ENCODE measurements around the gene MRPL51.

Gene MRPL51

GRCh38 chr12:6450869-6451347 is 42.2 kb downstream of the MRPL51 start:
- no peak for TF ChIP-seq TCF12 (IDR thresholded peaks at IDR 0.05; ENCODE audit: low read depth)
- TF ChIP-seq EP300 (IDR thresholded peaks at IDR 0.05; ENCODE audit: borderline replicate concordance) = no peak
- no peak for TF ChIP-seq YY1 (IDR thresholded peaks at IDR 0.05; ENCODE audit: low read depth)
- TF ChIP-seq, protein P1, sequence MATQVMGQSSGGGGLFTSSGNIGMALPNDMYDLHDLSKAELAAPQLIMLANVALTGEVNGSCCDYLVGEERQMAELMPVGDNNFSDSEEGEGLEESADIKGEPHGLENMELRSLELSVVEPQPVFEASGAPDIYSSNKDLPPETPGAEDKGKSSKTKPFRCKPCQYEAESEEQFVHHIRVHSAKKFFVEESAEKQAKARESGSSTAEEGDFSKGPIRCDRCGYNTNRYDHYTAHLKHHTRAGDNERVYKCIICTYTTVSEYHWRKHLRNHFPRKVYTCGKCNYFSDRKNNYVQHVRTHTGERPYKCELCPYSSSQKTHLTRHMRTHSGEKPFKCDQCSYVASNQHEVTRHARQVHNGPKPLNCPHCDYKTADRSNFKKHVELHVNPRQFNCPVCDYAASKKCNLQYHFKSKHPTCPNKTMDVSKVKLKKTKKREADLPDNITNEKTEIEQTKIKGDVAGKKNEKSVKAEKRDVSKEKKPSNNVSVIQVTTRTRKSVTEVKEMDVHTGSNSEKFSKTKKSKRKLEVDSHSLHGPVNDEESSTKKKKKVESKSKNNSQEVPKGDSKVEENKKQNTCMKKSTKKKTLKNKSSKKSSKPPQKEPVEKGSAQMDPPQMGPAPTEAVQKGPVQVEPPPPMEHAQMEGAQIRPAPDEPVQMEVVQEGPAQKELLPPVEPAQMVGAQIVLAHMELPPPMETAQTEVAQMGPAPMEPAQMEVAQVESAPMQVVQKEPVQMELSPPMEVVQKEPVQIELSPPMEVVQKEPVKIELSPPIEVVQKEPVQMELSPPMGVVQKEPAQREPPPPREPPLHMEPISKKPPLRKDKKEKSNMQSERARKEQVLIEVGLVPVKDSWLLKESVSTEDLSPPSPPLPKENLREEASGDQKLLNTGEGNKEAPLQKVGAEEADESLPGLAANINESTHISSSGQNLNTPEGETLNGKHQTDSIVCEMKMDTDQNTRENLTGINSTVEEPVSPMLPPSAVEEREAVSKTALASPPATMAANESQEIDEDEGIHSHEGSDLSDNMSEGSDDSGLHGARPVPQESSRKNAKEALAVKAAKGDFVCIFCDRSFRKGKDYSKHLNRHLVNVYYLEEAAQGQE (IDR thresholded peaks at IDR 0.05; ENCODE audit: low read depth) = no peak
- no peak for TF ChIP-seq USF1 (IDR thresholded peaks at IDR 0.05)
- no peak for TF ChIP-seq ZBTB7A (IDR thresholded peaks at IDR 0.05; ENCODE audit: low read depth)
- TF ChIP-seq MAX (IDR thresholded peaks at IDR 0.05) = no peak
- TF ChIP-seq TAF1 (IDR thresholded peaks at IDR 0.05; ENCODE audit: low read depth) = no peak
- no peak for TF ChIP-seq RAD21 (IDR thresholded peaks at IDR 0.05; ENCODE audit: low read depth)
- TF ChIP-seq TEAD4 (IDR thresholded peaks at IDR 0.05) = no peak
- TF ChIP-seq CEBPB (IDR thresholded peaks at IDR 0.05) = no peak
- no peak for TF ChIP-seq NFIC (IDR thresholded peaks at IDR 0.05)
- TF ChIP-seq EGR1 (IDR thresholded peaks at IDR 0.05) = no peak
- TF ChIP-seq CREB1 (IDR thresholded peaks at IDR 0.05; ENCODE audit: low read depth) = no peak
- TF ChIP-seq FOXM1 (IDR thresholded peaks at IDR 0.05; ENCODE audit: borderline replicate concordance, low read depth) = no peak

- TF ChIP-seq RAD21 (IDR thresholded peaks at IDR 0.05; ENCODE audit: low read depth) = no peak
- no peak for TF ChIP-seq TCF12 (IDR thresholded peaks at IDR 0.05; ENCODE audit: low read depth)
- no peak for TF ChIP-seq EGR1 (IDR thresholded peaks at IDR 0.05)
- TF ChIP-seq CREB1 (IDR thresholded peaks at IDR 0.05; ENCODE audit: low read depth) = no peak
- TF ChIP-seq USF1 (IDR thresholded peaks at IDR 0.05) = no peak
- no peak for TF ChIP-seq EP300 (IDR thresholded peaks at IDR 0.05; ENCODE audit: borderline replicate concordance)
- TF ChIP-seq, protein P1 (IDR thresholded peaks at IDR 0.05; ENCODE audit: low read depth) = no peak
- TF ChIP-seq CEBPB (IDR thresholded peaks at IDR 0.05) = no peak
- no peak for TF ChIP-seq NFIC (IDR thresholded peaks at IDR 0.05)
- no peak for TF ChIP-seq TAF1 (IDR thresholded peaks at IDR 0.05; ENCODE audit: low read depth)
Measured at GRCh38 chr12:6450091-6450868, 42.8 kb downstream of the MRPL51 start.

DNA sequence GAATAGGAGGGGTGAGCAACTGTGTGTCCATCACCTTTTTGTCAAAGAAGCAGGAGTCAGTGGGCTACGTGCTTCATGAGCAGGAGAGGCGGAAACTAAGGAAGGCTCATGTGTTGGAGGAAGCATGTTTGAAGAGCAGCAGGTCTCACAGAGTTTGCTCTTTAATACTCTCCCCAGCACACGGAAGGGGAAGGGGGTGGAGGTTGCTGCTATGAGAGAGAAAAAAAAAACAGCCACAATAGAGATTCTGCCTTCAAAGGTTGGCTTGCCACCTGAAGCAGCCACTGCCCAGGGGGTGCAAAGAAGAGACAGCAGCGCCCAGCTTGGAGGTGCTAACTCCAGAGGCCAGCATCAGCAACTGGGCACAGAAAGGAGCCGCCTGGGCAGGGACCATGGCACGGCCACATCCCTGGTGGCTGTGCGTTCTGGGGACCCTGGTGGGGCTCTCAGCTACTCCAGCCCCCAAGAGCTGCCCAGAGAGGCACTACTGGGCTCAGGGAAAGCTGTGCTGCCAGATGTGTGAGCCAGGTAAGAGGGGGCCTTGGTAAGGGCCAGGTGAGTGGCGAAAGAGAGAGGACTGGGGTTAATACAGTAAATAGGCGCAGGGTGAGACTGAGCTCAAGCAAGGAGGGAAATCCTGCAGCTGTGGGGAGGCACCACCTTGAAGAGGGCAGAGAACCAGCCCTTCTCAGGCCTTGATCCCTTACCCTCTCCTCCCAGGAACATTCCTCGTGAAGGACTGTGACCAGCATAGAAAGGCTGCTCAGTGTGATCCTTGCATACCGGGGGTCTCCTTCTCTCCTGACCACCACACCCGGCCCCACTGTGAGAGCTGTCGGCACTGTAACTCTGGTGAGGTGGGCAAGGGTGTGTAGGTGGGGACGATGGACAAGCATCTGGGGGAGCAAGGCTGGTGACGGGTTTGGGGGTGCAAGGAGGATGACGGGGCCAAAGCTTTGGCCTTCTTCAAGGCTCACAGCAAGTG is 48.1 kb downstream of the MRPL51 start, which contains the start of gene CD27:
Gene CD27 (plus strand): TSS at position 252 of the 985 bp plus-strand sequence. CDS start 141 bp downstream, at position 393.
- TF ChIP-seq CEBPB (IDR thresholded peaks at IDR 0.05) (no peak), USF1 (IDR thresholded peaks at IDR 0.05) (no peak), FOXM1 (IDR thresholded peaks at IDR 0.05; ENCODE audit: borderline replicate concordance, low read depth) (no peak), TAF1 (IDR thresholded peaks at IDR 0.05; ENCODE audit: low read depth) (no peak), MAX (IDR thresholded peaks at IDR 0.05) (no peak), YY1 (IDR thresholded peaks at IDR 0.05; ENCODE audit: low read depth) (no peak)
- TF ChIP-seq, protein P1 (IDR thresholded peaks at IDR 0.05; ENCODE audit: low read depth) = no peak

Data from Ishikawa (cell line).